GM23248 (cell line): Measurements from ENCODE around the gene SLX4IP.

ENCODE experiments used
- EZH2 ChIP-seq: fragments of 200-600 bp; sonication (generic); IDR thresholded peaks from 2 replicates; pipeline ENCODE4 v1.6.1; 2018; ENCODE audit warnings: antibody characterized with exemption, mild to moderate bottlenecking; ENCODE audit not compliant: insufficient read depth, poor library complexity, severe bottlenecking
- EZH2phosphoT487 ChIP-seq: fragments of 200-600 bp; sonication (generic); IDR thresholded peaks from 2 replicates; pipeline ENCODE4 v1.6.1; 2018; ENCODE audit warnings: antibody characterized with exemption, moderate library complexity, mild to moderate bottlenecking, low read depth; ENCODE audit not compliant: insufficient read depth

DNA sequence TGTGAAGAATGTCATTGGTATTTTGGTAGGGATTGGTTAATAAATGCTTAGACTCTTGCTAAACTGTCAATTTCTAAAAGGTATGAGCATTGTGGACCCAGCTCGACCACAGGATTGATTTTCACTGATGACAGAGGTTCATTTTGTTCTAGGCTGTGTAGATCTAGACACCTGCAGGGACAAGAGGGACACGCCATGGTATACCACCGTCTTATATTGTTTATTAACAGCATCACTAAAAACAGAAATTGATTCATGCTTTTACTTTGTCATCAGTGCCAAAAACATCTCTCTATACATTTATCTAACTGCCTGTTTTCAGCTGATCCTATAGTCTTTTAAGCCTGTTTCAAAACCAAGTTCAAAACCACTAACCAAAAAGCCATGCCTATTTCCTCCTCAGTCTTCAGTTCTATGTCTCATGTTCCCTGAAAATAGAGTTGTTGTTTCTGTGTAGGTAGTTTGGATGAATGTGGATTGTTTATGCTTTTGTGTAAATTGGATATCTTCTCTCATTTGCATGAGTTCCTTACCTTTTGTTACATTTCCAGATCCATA is 128.9 kb downstream of the SLX4IP start:
- no peak for TF ChIP-seq EZH2
- TF ChIP-seq EZH2phosphoT487, result no peak
